SK-N-SH (cell line): ENCODE measurements around the gene PALM2AKAP2. TPM values are rescaled to one million over a fixed set of nuclear protein-coding genes. Genes with fewer than 3 reads are reported as not detected.

Experiments
- CTCF ChIA-PET: fragments of 300-600, 350-600 bp; formaldehyde crosslinking; extraction: SDS; loops from one replicate; lab custom pipeline; 2021; lab: Yijun Ruan, JAX
- POLR2A ChIA-PET: fragments of 350-600 bp; sonication (Branson Sonifier 250); formaldehyde crosslinking; extraction: SDS; loops from one replicate; lab custom pipeline; 2020; ENCODE audit warnings: antibody characterized with exemption, inconsistent platforms; lab: Yijun Ruan, JAX
- DNase-seq: peaks from one replicate; pipeline ENCODE4 v3.0.0; 2012
- H2AFZ ChIP-seq: fragments of 200-600 bp; sonication (generic); 2 replicates; pipeline ENCODE4 v1.8.1; 2016; ENCODE audit warnings: antibody characterized with exemption, mild to moderate bottlenecking, low read depth
- H3F3A ChIP-seq: fragments of 200-600 bp; sonication (generic); replicated peaks from 2 replicates; pipeline ENCODE3; 2016; ENCODE audit warnings: antibody characterized with exemption, mild to moderate bottlenecking; ENCODE audit not compliant: insufficient read depth
- H3K27ac ChIP-seq, 2 experiments: fragments of 200-500 bp in 1 of 2; fragments of 200-600 bp in 1 of 2; sonication (Bioruptor generic) in 1 of 2; sonication (generic), shearing (Covaris generic) in 1 of 2; 2 replicates each; pipeline versions ENCODE4 v1.5.1 to v1.6.1; 2014 to 2016; ENCODE audit warnings: low read depth in 2 of 2, inconsistent platforms in 1 of 2, low read length in 1 of 2, mild to moderate bottlenecking in 1 of 2, mixed read lengths in 1 of 2
- H3K27me3 ChIP-seq: fragments of 200-600 bp; sonication (generic), shearing (Covaris generic); 2 replicates; pipeline ENCODE4 v1.6.1; 2016; ENCODE audit warnings: mixed run types; ENCODE audit not compliant: insufficient read depth
- H3K36me3 ChIP-seq, 2 experiments: fragments of 200-500 bp in 1 of 2; fragments of 200-600 bp in 1 of 2; sonication (Bioruptor generic) in 1 of 2; sonication (generic) in 1 of 2; replicated peaks in 1 of 2; 2 replicates each; pipeline versions ENCODE3 to v1.5.1; 2014 to 2016; ENCODE audit warnings: low read length in 1 of 2, mild to moderate bottlenecking in 1 of 2; ENCODE audit not compliant: insufficient read depth in 2 of 2, control insufficient read depth in 1 of 2
- H3K4me1 ChIP-seq, 2 experiments: fragments of 200-500 bp in 1 of 2; fragments of 200-600 bp in 1 of 2; sonication (Bioruptor generic) in 1 of 2; sonication (generic), shearing (Covaris generic) in 1 of 2; 2 replicates each; pipeline versions ENCODE4 v1.5.1 to v1.6.1; 2014 to 2016; ENCODE audit warnings: low read depth in 1 of 2, low read length in 1 of 2, mixed run types in 1 of 2; ENCODE audit not compliant: insufficient read depth in 2 of 2, control insufficient read depth in 1 of 2
- H3K4me2 ChIP-seq: fragments of 200-600 bp; sonication (generic), shearing (Covaris generic); 2 replicates; pipeline ENCODE4 v1.6.1; 2017; ENCODE audit warnings: mixed run types
- H3K4me3 ChIP-seq, 2 experiments: fragments of 200-500 bp in 1 of 2; fragments of 200-600 bp in 1 of 2; sonication (Bioruptor generic) in 1 of 2; sonication (generic), shearing (Covaris generic) in 1 of 2; 2 replicates each; pipeline versions ENCODE4 v1.5.1 to v1.8.1; 2014 to 2016; ENCODE audit warnings: low read depth in 2 of 2, inconsistent platforms in 1 of 2, low read length in 1 of 2, mild to moderate bottlenecking in 1 of 2, mixed read lengths in 1 of 2, moderate library complexity in 1 of 2
- H3K79me2 ChIP-seq: fragments of 200-600 bp; sonication (generic); 2 replicates; pipeline ENCODE4 v1.8.1; 2017; ENCODE audit warnings: mild to moderate bottlenecking; ENCODE audit not compliant: insufficient read depth
- H3K9ac ChIP-seq: fragments of 200-600 bp; sonication (generic); 2 replicates; pipeline ENCODE4 v1.6.1; 2017; ENCODE audit warnings: mixed run types
- H3K9me2 ChIP-seq: fragments of 200-600 bp; sonication (generic); 2 replicates; pipeline ENCODE4 v1.6.1; 2017; ENCODE audit warnings: mixed run types
- H3K9me3 ChIP-seq: fragments of 200-600 bp; sonication (generic); 2 replicates; pipeline ENCODE4 v1.6.1; 2017; ENCODE audit warnings: mixed run types, mild to moderate bottlenecking, moderate library complexity
- H4K20me1 ChIP-seq: fragments of 200-600 bp; sonication (generic); 2 replicates; pipeline ENCODE4 v1.6.1; 2017; ENCODE audit warnings: mild to moderate bottlenecking, mixed run types; ENCODE audit not compliant: insufficient read depth
- CHD2 ChIP-seq: fragments of 150-350 bp; IDR thresholded peaks from 2 replicates; pipeline ENCODE4 v1.6.1; 2018; ENCODE audit warnings: low read length; ENCODE audit not compliant: partially characterized antibody
- EP300 ChIP-seq, 2 experiments: IDR thresholded peaks; 2 replicates each; pipeline versions ENCODE4 v1.4.0 to v1.6.1; 2012; ENCODE audit warnings: borderline replicate concordance in 1 of 2, low read depth in 1 of 2, low read length in 1 of 2
- FOSL2 ChIP-seq: IDR thresholded peaks from 2 replicates; pipeline ENCODE4 v1.4.0; 2012; ENCODE audit warnings: low read depth, mild to moderate bottlenecking, moderate library complexity, borderline replicate concordance
- FOXJ3 ChIP-seq: sonication (generic); formaldehyde crosslinking; IDR thresholded peaks from 2 replicates; pipeline ENCODE4 v1.5.1; 2020; ENCODE audit warnings: mild to moderate bottlenecking, missing genetic modification reagents
- FOXM1 ChIP-seq: IDR thresholded peaks from 2 replicates; pipeline ENCODE4 v1.4.0; 2012; ENCODE audit warnings: low read depth, mild to moderate bottlenecking
- GABPA ChIP-seq: IDR thresholded peaks from 2 replicates; pipeline ENCODE4 v1.4.0; 2012; ENCODE audit warnings: low read depth, mild to moderate bottlenecking
- GATA2 ChIP-seq: sonication (generic); formaldehyde crosslinking; IDR thresholded peaks from 2 replicates; pipeline ENCODE4 v1.5.0; 2020; ENCODE audit warnings: mild to moderate bottlenecking, missing genetic modification reagents
- JUND ChIP-seq: IDR thresholded peaks from 2 replicates; pipeline ENCODE4 v1.4.0; 2012
- MEF2A ChIP-seq: IDR thresholded peaks from 2 replicates; pipeline ENCODE4 v1.4.0; 2012; ENCODE audit warnings: low read depth, borderline replicate concordance
- POLR2AphosphoS5 ChIP-seq: IDR thresholded peaks from 2 replicates; pipeline ENCODE4 v1.6.1; 2012; ENCODE audit warnings: low read depth, low read length
- RCOR1 ChIP-seq: fragments of 150-350 bp; IDR thresholded peaks from 2 replicates; pipeline ENCODE4 v1.6.1; 2017; ENCODE audit warnings: antibody characterized with exemption, low read length
- RFX5 ChIP-seq: IDR thresholded peaks from 2 replicates; pipeline ENCODE4 v1.6.1; 2012; ENCODE audit warnings: mild to moderate bottlenecking, improper control_type of control experiment, low read length
- RXRA ChIP-seq: IDR thresholded peaks from 2 replicates; pipeline ENCODE4 v1.4.0; 2012; ENCODE audit warnings: low read depth, mild to moderate bottlenecking, borderline replicate concordance
- SMC3 ChIP-seq: IDR thresholded peaks from 2 replicates; pipeline ENCODE4 v1.6.1; 2012; ENCODE audit warnings: low read depth, low read length, improper control_type of control experiment
- TAF1 ChIP-seq: IDR thresholded peaks from 2 replicates; pipeline ENCODE4 v1.6.1; 2012; ENCODE audit warnings: low read depth, mild to moderate bottlenecking, low read length, moderate library complexity, borderline replicate concordance
- TEAD4 ChIP-seq: IDR thresholded peaks from 2 replicates; pipeline ENCODE4 v1.4.0; 2012; ENCODE audit warnings: mild to moderate bottlenecking, borderline replicate concordance; ENCODE audit not compliant: insufficient read depth
- YY1 ChIP-seq: IDR thresholded peaks from 2 replicates; pipeline ENCODE4 v1.4.0; 2012; ENCODE audit warnings: low read depth, mild to moderate bottlenecking
- ZBTB33 ChIP-seq: IDR thresholded peaks from 2 replicates; pipeline ENCODE4 v1.4.0; 2012; ENCODE audit warnings: low read depth, borderline replicate concordance
- WGBS: methylation state at CpG from one replicate; pipeline ENCODE4 v1.1.6; 2017; ENCODE audit warnings: low lambda C conversion rate; 5-methylcytosine and 5-hydroxymethylcytosine counted together
- polyA plus RNA-seq, 3 experiments: library from polyadenylated mRNA; depleted of rRNA; stranded (reverse); fragments of >200 nt; gene quantifications; 2 replicates each; pipeline ENCODE4 v1.2.3, GENCODE V29; 2012
- TF ChIP-seq, protein P1 (sequence below): IDR thresholded peaks from 2 replicates; pipeline ENCODE4 v1.4.0; 2012; ENCODE audit warnings: low read depth, borderline replicate concordance

The PALM2AKAP2 gene
- polyA plus RNA-seq, 1 of the 3 experiments (the other 2 are of a cell fraction) = 4.3 TPM

- Histone ChIP-seq H2AFZ (no peak overlapping the region), H3K9me3 (no peaks in the 10 kb centered on the region), H3K79me2 (peaks cover 88% of the 10 kb centered on the region)
- no peak for TF ChIP-seq GABPA
- no peak for TF ChIP-seq RFX5
- TF ChIP-seq EP300 (IDR thresholded peaks at IDR 0.05; ENCODE audit: borderline replicate concordance in 1 of 2, low read depth in 1 of 2, low read length in 1 of 2) = no peak
- TF ChIP-seq YY1 = no peak
- no peak for TF ChIP-seq SMC3
- no peak for TF ChIP-seq GATA2 (CRISPR knock-in tag)
- TF ChIP-seq FOXJ3 (CRISPR knock-in tag) = no peak
- TF ChIP-seq TEAD4 = no peak
- no peak for TF ChIP-seq JUND
- TF ChIP-seq FOSL2 = no peak
- no peak for TF ChIP-seq RCOR1
- TF ChIP-seq, protein P1, sequence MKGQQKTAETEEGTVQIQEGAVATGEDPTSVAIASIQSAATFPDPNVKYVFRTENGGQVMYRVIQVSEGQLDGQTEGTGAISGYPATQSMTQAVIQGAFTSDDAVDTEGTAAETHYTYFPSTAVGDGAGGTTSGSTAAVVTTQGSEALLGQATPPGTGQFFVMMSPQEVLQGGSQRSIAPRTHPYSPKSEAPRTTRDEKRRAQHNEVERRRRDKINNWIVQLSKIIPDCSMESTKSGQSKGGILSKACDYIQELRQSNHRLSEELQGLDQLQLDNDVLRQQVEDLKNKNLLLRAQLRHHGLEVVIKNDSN = no peak
- no peak for TF ChIP-seq TAF1
- TF ChIP-seq CHD2 = no peak
- TF ChIP-seq FOXM1 = no peak
- no peak for TF ChIP-seq MEF2A
- no peak for TF ChIP-seq POLR2AphosphoS5
- no peak for TF ChIP-seq ZBTB33
- no peak for TF ChIP-seq RXRA
- TF ChIP-seq, all 33 proteins: peak for 0
- Histone ChIP-seq H3K9me2 (no peaks in the 10 kb centered on the region), H3K4me2 (peak overlapping the region; percentile 28), H3K27ac (peak overlapping the region; percentile 36 to 100; a peak in 3 of 4 replicates), H3F3A (peaks cover 28% of the 10 kb centered on the region), H3K27me3 (no peaks in the 10 kb centered on the region), H3K36me3 (no peaks in the 10 kb centered on the region), H3K4me1 (peaks cover 4 to 38% of the 10 kb centered on the region in 2 experiments), H3K4me3 (no peak overlapping the region), H3K9ac (peak overlapping the region; percentile 6; the same call in 1 of the 2 replicates), H4K20me1 (no peaks in the 10 kb centered on the region)
- ChIA-PET CTCF (interaction anchor here (1.3 kb wide), 1 partner anchor 27 kb away, joined by 3 read pairs; no protein-coding TSS in a partner anchor), POLR2A (no interaction called here)
- 43% methylated on average over 3 of the region's 3 CpGs for WGBS
- no peak for DNase-seq
These were observed 10.0 kb downstream of the PALM2AKAP2 start for GRCh38 chr9:109789971-109790370.
